Measurements from ENCODE around the gene KLHL2. TPM values are rescaled to one million over a fixed set of nuclear protein-coding genes. Genes with fewer than 3 reads are reported as not detected.
"Not testable (repeated sequence)": the region's sequence is repeated elsewhere in the genome, so short reads cannot be mapped to it uniquely, and the experiment has no call there.

The KLHL2 gene
- polyA plus RNA-seq, 12 donors, result 7.0 to 12.4 (median 8.5) TPM; not detected in 1

- DNase-seq, result not testable (repeated sequence)
Observed at GRCh38 chr4:165232623-165233433, 25.5 kb downstream of the KLHL2 start.

GRCh38 chr4:165234766-165235165, 27.4 kb downstream of the KLHL2 start:
- no peak for DNase-seq

GRCh38 chr4:165236852-165237251, 29.5 kb downstream of the KLHL2 start:
- DNase-seq, result not testable (repeated sequence)

GRCh38 chr4:165238041-165238640, 30.8 kb downstream of the KLHL2 start:
- DNase-seq, result not testable (repeated sequence)

GRCh38 chr4:165240761-165241160, 33.4 kb downstream of the KLHL2 start:
- DNase-seq, result not testable (repeated sequence)

GRCh38 chr4:165244148-165244547, 36.8 kb downstream of the KLHL2 start:
- DNase-seq, result not testable (repeated sequence)

- not testable (repeated sequence) for DNase-seq
Observed at GRCh38 chr4:165244587-165245186, 37.3 kb downstream of the KLHL2 start.

- no peak for DNase-seq
Observed at GRCh38 chr4:165248102-165248501, 40.7 kb downstream of the KLHL2 start.

- not testable (repeated sequence) for DNase-seq
Observed at GRCh38 chr4:165248904-165249303, 41.5 kb downstream of the KLHL2 start.

GRCh38 chr4:165254771-165255170, 47.4 kb downstream of the KLHL2 start:
- DNase-seq, result not testable (repeated sequence)

GRCh38 chr4:165255439-165255838, 48.1 kb downstream of the KLHL2 start:
- DNase-seq, result peak; percentile 14

- not testable (repeated sequence) for DNase-seq
Observed at GRCh38 chr4:165256074-165256659, 48.8 kb downstream of the KLHL2 start.

GRCh38 chr4:165259776-165260175, 52.4 kb downstream of the KLHL2 start:
- DNase-seq, result not testable (repeated sequence)

- DNase-seq, result not testable (repeated sequence)
Observed at GRCh38 chr4:165262306-165262705, 54.9 kb downstream of the KLHL2 start.

GRCh38 chr4:165263466-165263865, 56.1 kb downstream of the KLHL2 start:
- not testable (repeated sequence) for DNase-seq

GRCh38 chr4:165269931-165270330, 62.6 kb downstream of the KLHL2 start:
- not testable (repeated sequence) for DNase-seq

- DNase-seq, result not testable (repeated sequence)
Observed at GRCh38 chr4:165273443-165273842, 66.1 kb downstream of the KLHL2 start.

GRCh38 chr4:165275357-165275756, 68.0 kb downstream of the KLHL2 start:
- DNase-seq, result not testable (repeated sequence)

- DNase-seq, result not testable (repeated sequence)
Observed at GRCh38 chr4:165279531-165279930, 72.2 kb downstream of the KLHL2 start.

- not testable (repeated sequence) for DNase-seq
Observed at GRCh38 chr4:165284697-165285096, 77.3 kb downstream of the KLHL2 start.

- not testable (repeated sequence) for DNase-seq
Observed at GRCh38 chr4:165286619-165287340, 79.4 kb downstream of the KLHL2 start.

Measured in muscle of arm (tissue), 12 donors.